SK-N-SH (cell line): Measurements from ENCODE around the gene IST1. TPM values are rescaled to one million over a fixed set of nuclear protein-coding genes. Genes with fewer than 3 reads are reported as not detected.

Experiments
- CTCF ChIA-PET: fragments of 300-600, 350-600 bp; formaldehyde crosslinking; extraction: SDS; loops from one replicate; lab custom pipeline; 2021; lab: Yijun Ruan, JAX
- POLR2A ChIA-PET: fragments of 350-600 bp; sonication (Branson Sonifier 250); formaldehyde crosslinking; extraction: SDS; loops from one replicate; lab custom pipeline; 2020; ENCODE audit warnings: antibody characterized with exemption, inconsistent platforms; lab: Yijun Ruan, JAX
- DNase-seq: peaks from one replicate; pipeline ENCODE4 v3.0.0; 2012
- H2AFZ ChIP-seq: fragments of 200-600 bp; sonication (generic); 2 replicates; pipeline ENCODE4 v1.8.1; 2016; ENCODE audit warnings: antibody characterized with exemption, mild to moderate bottlenecking, low read depth
- H3F3A ChIP-seq: fragments of 200-600 bp; sonication (generic); replicated peaks from 2 replicates; pipeline ENCODE3; 2016; ENCODE audit warnings: antibody characterized with exemption, mild to moderate bottlenecking; ENCODE audit not compliant: insufficient read depth
- H3K27ac ChIP-seq, 2 experiments: fragments of 200-500 bp in 1 of 2; fragments of 200-600 bp in 1 of 2; sonication (Bioruptor generic) in 1 of 2; sonication (generic), shearing (Covaris generic) in 1 of 2; 2 replicates each; pipeline versions ENCODE4 v1.5.1 to v1.6.1; 2014 to 2016; ENCODE audit warnings: low read depth in 2 of 2, inconsistent platforms in 1 of 2, low read length in 1 of 2, mild to moderate bottlenecking in 1 of 2, mixed read lengths in 1 of 2
- H3K27me3 ChIP-seq: fragments of 200-600 bp; sonication (generic), shearing (Covaris generic); 2 replicates; pipeline ENCODE4 v1.6.1; 2016; ENCODE audit warnings: mixed run types; ENCODE audit not compliant: insufficient read depth
- H3K36me3 ChIP-seq, 2 experiments: fragments of 200-500 bp in 1 of 2; fragments of 200-600 bp in 1 of 2; sonication (Bioruptor generic) in 1 of 2; sonication (generic) in 1 of 2; replicated peaks in 1 of 2; 2 replicates each; pipeline versions ENCODE3 to v1.5.1; 2014 to 2016; ENCODE audit warnings: low read length in 1 of 2, mild to moderate bottlenecking in 1 of 2; ENCODE audit not compliant: insufficient read depth in 2 of 2, control insufficient read depth in 1 of 2
- H3K4me1 ChIP-seq, 2 experiments: fragments of 200-500 bp in 1 of 2; fragments of 200-600 bp in 1 of 2; sonication (Bioruptor generic) in 1 of 2; sonication (generic), shearing (Covaris generic) in 1 of 2; 2 replicates each; pipeline versions ENCODE4 v1.5.1 to v1.6.1; 2014 to 2016; ENCODE audit warnings: low read depth in 1 of 2, low read length in 1 of 2, mixed run types in 1 of 2; ENCODE audit not compliant: insufficient read depth in 2 of 2, control insufficient read depth in 1 of 2
- H3K4me2 ChIP-seq: fragments of 200-600 bp; sonication (generic), shearing (Covaris generic); 2 replicates; pipeline ENCODE4 v1.6.1; 2017; ENCODE audit warnings: mixed run types
- H3K4me3 ChIP-seq, 2 experiments: fragments of 200-500 bp in 1 of 2; fragments of 200-600 bp in 1 of 2; sonication (Bioruptor generic) in 1 of 2; sonication (generic), shearing (Covaris generic) in 1 of 2; 2 replicates each; pipeline versions ENCODE4 v1.5.1 to v1.8.1; 2014 to 2016; ENCODE audit warnings: low read depth in 2 of 2, inconsistent platforms in 1 of 2, low read length in 1 of 2, mild to moderate bottlenecking in 1 of 2, mixed read lengths in 1 of 2, moderate library complexity in 1 of 2
- H3K79me2 ChIP-seq: fragments of 200-600 bp; sonication (generic); 2 replicates; pipeline ENCODE4 v1.8.1; 2017; ENCODE audit warnings: mild to moderate bottlenecking; ENCODE audit not compliant: insufficient read depth
- H3K9ac ChIP-seq: fragments of 200-600 bp; sonication (generic); 2 replicates; pipeline ENCODE4 v1.6.1; 2017; ENCODE audit warnings: mixed run types
- H3K9me2 ChIP-seq: fragments of 200-600 bp; sonication (generic); 2 replicates; pipeline ENCODE4 v1.6.1; 2017; ENCODE audit warnings: mixed run types
- H3K9me3 ChIP-seq: fragments of 200-600 bp; sonication (generic); 2 replicates; pipeline ENCODE4 v1.6.1; 2017; ENCODE audit warnings: mixed run types, mild to moderate bottlenecking, moderate library complexity
- H4K20me1 ChIP-seq: fragments of 200-600 bp; sonication (generic); 2 replicates; pipeline ENCODE4 v1.6.1; 2017; ENCODE audit warnings: mild to moderate bottlenecking, mixed run types; ENCODE audit not compliant: insufficient read depth
- CHD2 ChIP-seq: fragments of 150-350 bp; IDR thresholded peaks from 2 replicates; pipeline ENCODE4 v1.6.1; 2018; ENCODE audit warnings: low read length; ENCODE audit not compliant: partially characterized antibody
- CTCF ChIP-seq: fragments of 200-600 bp; sonication (generic); IDR thresholded peaks from 2 replicates; pipeline ENCODE4 v1.6.1; 2017; ENCODE audit warnings: antibody characterized with exemption, mild to moderate bottlenecking, moderate library complexity
- FOSL2 ChIP-seq: IDR thresholded peaks from 2 replicates; pipeline ENCODE4 v1.4.0; 2012; ENCODE audit warnings: low read depth, mild to moderate bottlenecking, moderate library complexity, borderline replicate concordance
- FOXJ3 ChIP-seq: sonication (generic); formaldehyde crosslinking; IDR thresholded peaks from 2 replicates; pipeline ENCODE4 v1.5.1; 2020; ENCODE audit warnings: mild to moderate bottlenecking, missing genetic modification reagents
- GABPA ChIP-seq: IDR thresholded peaks from 2 replicates; pipeline ENCODE4 v1.4.0; 2012; ENCODE audit warnings: low read depth, mild to moderate bottlenecking
- JUND ChIP-seq: IDR thresholded peaks from 2 replicates; pipeline ENCODE4 v1.4.0; 2012
- MAX ChIP-seq: IDR thresholded peaks from 2 replicates; pipeline ENCODE4 v1.4.0; 2012; ENCODE audit warnings: low read depth
- MEF2A ChIP-seq: IDR thresholded peaks from 2 replicates; pipeline ENCODE4 v1.4.0; 2012; ENCODE audit warnings: low read depth, borderline replicate concordance
- MXI1 ChIP-seq: IDR thresholded peaks from 2 replicates; pipeline ENCODE4 v1.6.1; 2012; ENCODE audit warnings: mild to moderate bottlenecking, low read depth, low read length, improper control_type of control experiment
- NRF1 ChIP-seq: IDR thresholded peaks from 2 replicates; pipeline ENCODE4 v1.6.1; 2012; ENCODE audit warnings: low read depth, mild to moderate bottlenecking, low read length
- POLR2AphosphoS5 ChIP-seq: IDR thresholded peaks from 2 replicates; pipeline ENCODE4 v1.6.1; 2012; ENCODE audit warnings: low read depth, low read length
- RCOR1 ChIP-seq: fragments of 150-350 bp; IDR thresholded peaks from 2 replicates; pipeline ENCODE4 v1.6.1; 2017; ENCODE audit warnings: antibody characterized with exemption, low read length
- TAF1 ChIP-seq: IDR thresholded peaks from 2 replicates; pipeline ENCODE4 v1.6.1; 2012; ENCODE audit warnings: low read depth, mild to moderate bottlenecking, low read length, moderate library complexity, borderline replicate concordance
- YY1 ChIP-seq: IDR thresholded peaks from 2 replicates; pipeline ENCODE4 v1.4.0; 2012; ENCODE audit warnings: low read depth, mild to moderate bottlenecking
- WGBS: methylation state at CpG from one replicate; pipeline ENCODE4 v1.1.6; 2017; ENCODE audit warnings: low lambda C conversion rate; 5-methylcytosine and 5-hydroxymethylcytosine counted together
- polyA plus RNA-seq, 3 experiments: library from polyadenylated mRNA; depleted of rRNA; stranded (reverse); fragments of >200 nt; gene quantifications; 2 replicates each; pipeline ENCODE4 v1.2.3, GENCODE V29; 2012
- TF ChIP-seq, protein P1 (sequence below): IDR thresholded peaks from 2 replicates; pipeline ENCODE4; 2012
- TF ChIP-seq, protein P2 (sequence below): IDR thresholded peaks from 2 replicates; pipeline ENCODE4 v1.4.0; 2012; ENCODE audit warnings: low read depth, borderline replicate concordance
- TF ChIP-seq, protein P3 (sequence below): fragments of 150-350 bp; IDR thresholded peaks from 2 replicates; pipeline ENCODE4 v1.6.1; 2017; ENCODE audit warnings: antibody characterized with exemption, low read length, low read depth, borderline replicate concordance

The IST1 gene
- polyA plus RNA-seq, 1 of the 3 experiments (the other 2 are of a cell fraction): 133 TPM

DNA sequence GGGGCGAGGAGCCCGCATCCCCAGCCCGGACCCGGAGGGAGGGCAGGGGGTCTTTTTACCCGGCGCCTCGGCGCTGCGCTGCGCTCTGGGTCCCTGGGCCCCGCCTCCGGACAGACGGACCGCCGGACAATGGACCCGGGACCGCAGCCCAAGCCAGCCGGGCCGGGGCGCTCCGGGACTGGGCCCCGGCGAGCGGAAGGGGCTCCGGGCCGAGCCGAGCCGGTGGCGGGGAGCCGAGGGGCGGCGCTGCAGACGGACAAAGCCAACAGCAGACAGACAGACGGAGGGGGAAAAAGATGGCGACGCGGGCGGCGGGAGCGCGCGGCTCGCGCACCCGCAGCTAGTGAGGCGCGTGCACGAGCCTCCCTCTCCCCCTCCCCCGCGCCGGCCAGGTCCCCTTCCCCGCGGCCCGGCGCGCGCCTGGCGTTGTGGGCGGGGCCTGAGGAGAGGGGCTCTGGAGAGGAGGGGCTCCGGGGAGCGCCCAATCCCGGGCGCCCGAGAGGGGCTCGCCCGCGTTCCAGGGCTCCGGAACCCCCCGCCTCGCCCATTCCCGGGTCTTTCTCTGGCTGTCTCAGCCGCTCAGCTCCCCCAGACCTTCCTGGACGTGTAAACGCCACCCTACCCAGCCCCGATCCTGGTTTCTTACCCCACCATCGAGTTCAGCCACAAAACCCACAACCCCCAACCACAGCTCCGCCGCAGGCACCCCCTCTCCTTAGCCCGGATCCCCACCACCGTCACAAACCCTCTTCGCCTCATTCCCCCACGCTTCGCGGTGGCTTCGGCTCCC lies 11.3 kb upstream of the IST1 start, which contains the start of gene ZNF821:
ZNF821 (minus strand) TSS at position 334 of the 790 bp plus-strand sequence. CDS start 4,236 bp downstream, outside the sequence.
- ChIA-PET CTCF (interaction anchor here (0.6 to 4.4 kb wide), 18 partner anchors 10 to 96 kb away, joined by 3 to 59 read pairs (median 9); partner anchors contain the start of genes ATXN1L and IST1), POLR2A (interaction anchor here (1.1 to 2.4 kb wide), 3 partner anchors 11 to 77 kb away, joined by 3 to 13 read pairs (median 5); partner anchors contain the start of gene IST1)
- H2AFZ ChIP-seq: peak within 1 kb of the TSS; percentile 99
- H3K4me1 ChIP-seq: peaks cover 0 to 8% of the 10 kb centered on the region in 2 experiments; a peak in 2 of 4 replicates
- peak within 1 kb of the TSS; percentile 88 to 97 for H3K4me3 ChIP-seq
- WGBS: 0% methylated on average over 12 of the region's 85 CpGs
- H3K27ac ChIP-seq: peak within 1 kb of the TSS; percentile 70 to 84
- H3K9me2 ChIP-seq: no peaks in the 10 kb centered on the region
- no peaks in the 10 kb centered on the region for H3K27me3 ChIP-seq
- H3K4me2 ChIP-seq: peak within 1 kb of the TSS; percentile 69
- H3K9me3 ChIP-seq: no peaks in the 10 kb centered on the region
- peak within 1 kb of the TSS; percentile 91 for H3K9ac ChIP-seq
- TF ChIP-seq NRF1 (peak; percentile 43; the same call in 1 of the 2 replicates), CHD2 (peak; percentile 48), MAX (peak; percentile 65), POLR2AphosphoS5 (peak; percentile 33; the same call in 1 of the 2 replicates), CTCF (peak; percentile 50), RCOR1 (0 out of 2 replicates have a peak, but pooled peaks have one; percentile 27), MXI1 (peak; percentile 36; the same call in 1 of the 2 replicates), FOXJ3 (CRISPR knock-in tag) (no peak), YY1 (peak; percentile 77)
- TF ChIP-seq, protein P1, sequence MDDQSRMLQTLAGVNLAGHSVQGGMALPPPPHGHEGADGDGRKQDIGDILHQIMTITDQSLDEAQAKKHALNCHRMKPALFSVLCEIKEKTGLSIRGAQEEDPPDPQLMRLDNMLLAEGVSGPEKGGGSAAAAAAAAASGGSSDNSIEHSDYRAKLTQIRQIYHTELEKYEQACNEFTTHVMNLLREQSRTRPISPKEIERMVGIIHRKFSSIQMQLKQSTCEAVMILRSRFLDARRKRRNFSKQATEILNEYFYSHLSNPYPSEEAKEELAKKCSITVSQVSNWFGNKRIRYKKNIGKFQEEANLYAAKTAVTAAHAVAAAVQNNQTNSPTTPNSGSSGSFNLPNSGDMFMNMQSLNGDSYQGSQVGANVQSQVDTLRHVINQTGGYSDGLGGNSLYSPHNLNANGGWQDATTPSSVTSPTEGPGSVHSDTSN: no peak
- H3K36me3 ChIP-seq: peaks cover 22 to 25% of the 10 kb centered on the region in 2 experiments
- no peaks in the 10 kb centered on the region for H3K79me2 ChIP-seq
- H3F3A ChIP-seq: peaks cover 16% of the 10 kb centered on the region
- no peaks in the 10 kb centered on the region for H4K20me1 ChIP-seq
- DNase-seq: peak; percentile 100

GRCh38 chr16:71885261-71885650 lies 10.1 kb upstream of the IST1 start:
- Histone ChIP-seq H3K27me3 (no peaks in the 10 kb centered on the region), H3K9ac (no peak overlapping the region), H3F3A (peaks cover 16% of the 10 kb centered on the region), H3K4me1 (peaks cover 0 to 8% of the 10 kb centered on the region in 2 experiments; a peak in 2 of 4 replicates), H4K20me1 (no peaks in the 10 kb centered on the region), H3K27ac (no peak overlapping the region), H3K9me3 (no peaks in the 10 kb centered on the region), H2AFZ (no peak overlapping the region), H3K9me2 (no peaks in the 10 kb centered on the region)
- 57% methylated on average over 4 of the region's 4 CpGs for WGBS
- POLR2A ChIA-PET: interaction anchor here (2.4 kb wide), 1 partner anchor 10 kb away, joined by 13 read pairs; the partner anchor contains the start of gene IST1
- TF ChIP-seq GABPA (no peak), MEF2A (no peak), TAF1 (no peak), FOSL2 (no peak), JUND (no peak), MAX (no peak), YY1 (no peak)
- TF ChIP-seq, protein P2, sequence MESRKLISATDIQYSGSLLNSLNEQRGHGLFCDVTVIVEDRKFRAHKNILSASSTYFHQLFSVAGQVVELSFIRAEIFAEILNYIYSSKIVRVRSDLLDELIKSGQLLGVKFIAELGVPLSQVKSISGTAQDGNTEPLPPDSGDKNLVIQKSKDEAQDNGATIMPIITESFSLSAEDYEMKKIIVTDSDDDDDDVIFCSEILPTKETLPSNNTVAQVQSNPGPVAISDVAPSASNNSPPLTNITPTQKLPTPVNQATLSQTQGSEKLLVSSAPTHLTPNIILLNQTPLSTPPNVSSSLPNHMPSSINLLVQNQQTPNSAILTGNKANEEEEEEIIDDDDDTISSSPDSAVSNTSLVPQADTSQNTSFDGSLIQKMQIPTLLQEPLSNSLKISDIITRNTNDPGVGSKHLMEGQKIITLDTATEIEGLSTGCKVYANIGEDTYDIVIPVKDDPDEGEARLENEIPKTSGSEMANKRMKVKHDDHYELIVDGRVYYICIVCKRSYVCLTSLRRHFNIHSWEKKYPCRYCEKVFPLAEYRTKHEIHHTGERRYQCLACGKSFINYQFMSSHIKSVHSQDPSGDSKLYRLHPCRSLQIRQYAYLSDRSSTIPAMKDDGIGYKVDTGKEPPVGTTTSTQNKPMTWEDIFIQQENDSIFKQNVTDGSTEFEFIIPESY: no peak
- TF ChIP-seq, protein P3, sequence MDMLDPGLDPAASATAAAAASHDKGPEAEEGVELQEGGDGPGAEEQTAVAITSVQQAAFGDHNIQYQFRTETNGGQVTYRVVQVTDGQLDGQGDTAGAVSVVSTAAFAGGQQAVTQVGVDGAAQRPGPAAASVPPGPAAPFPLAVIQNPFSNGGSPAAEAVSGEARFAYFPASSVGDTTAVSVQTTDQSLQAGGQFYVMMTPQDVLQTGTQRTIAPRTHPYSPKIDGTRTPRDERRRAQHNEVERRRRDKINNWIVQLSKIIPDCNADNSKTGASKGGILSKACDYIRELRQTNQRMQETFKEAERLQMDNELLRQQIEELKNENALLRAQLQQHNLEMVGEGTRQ: no peak
- TF ChIP-seq, all 33 proteins: peak for 0
- Histone ChIP-seq H3K4me2 (peak overlapping the region; percentile 69), H3K36me3 (peaks cover 10 to 14% of the 10 kb centered on the region in 2 experiments), H3K79me2 (no peaks in the 10 kb centered on the region), H3K4me3 (no peak overlapping the region)
- CTCF ChIA-PET: interaction anchor here (1.5 kb wide), 1 partner anchor 76 kb away, joined by 7 read pairs; no protein-coding TSS in a partner anchor
- no peak for DNase-seq
